OCI-LY3 (cell line): ENCODE data around the gene GSDME.

Experiments used
- H2AFZ ChIP-seq: fragments of 200-600, 300-600 bp; shearing (Covaris generic); 2 replicates; pipeline ENCODE4 v1.6.0; 2014; ENCODE audit warnings: antibody characterized with exemption, low read depth, low read length
- H3K27ac ChIP-seq: fragments of 200-600, 300-600 bp; sonication (generic); 2 replicates; pipeline ENCODE4 v1.5.1; 2014; ENCODE audit warnings: mild to moderate bottlenecking, low read length, moderate library complexity, mixed read lengths
- H3K27me3 ChIP-seq: fragments of 200-600, 300-600 bp; sonication (generic); 2 replicates; pipeline ENCODE4 v1.6.1; 2014; ENCODE audit warnings: low read depth, low read length, mixed read lengths
- H3K36me3 ChIP-seq: fragments of 200-600, 300-600 bp; sonication (generic); replicated peaks from 2 replicates; pipeline ENCODE3; 2014; ENCODE audit warnings: low read depth, low read length, mixed read lengths
- H3K4me1 ChIP-seq: fragments of 300-600, 200-600 bp; sonication (generic); 2 replicates; pipeline ENCODE4 v1.6.1; 2014; ENCODE audit warnings: low read length, mixed read lengths
- H3K4me2 ChIP-seq: fragments of 200-600, 300-600 bp; sonication (generic); 2 replicates; pipeline ENCODE4 v1.6.1; 2014; ENCODE audit warnings: low read length, mixed read lengths
- H3K4me3 ChIP-seq: fragments of 300-600, 200-600 bp; sonication (generic); 2 replicates; pipeline ENCODE4 v1.5.1; 2014; ENCODE audit warnings: antibody characterized with exemption, mild to moderate bottlenecking, low read length, moderate library complexity
- H3K79me2 ChIP-seq: fragments of 300-600, 200-600 bp; shearing (Covaris generic); 2 replicates; pipeline ENCODE4 v1.6.1; 2014; ENCODE audit warnings: mild to moderate bottlenecking, low read length, mixed read lengths
- H3K9ac ChIP-seq: fragments of 300-600, 200-600 bp; shearing (Covaris generic); 2 replicates; pipeline ENCODE4 v1.6.0; 2014; ENCODE audit warnings: mild to moderate bottlenecking, low read length, moderate library complexity
- H3K9me3 ChIP-seq: fragments of 200-600, 300-600 bp; shearing (Covaris generic); 2 replicates; pipeline ENCODE4 v1.6.1; 2014; ENCODE audit warnings: low read length, mixed read lengths; ENCODE audit not compliant: insufficient read depth
- H4K20me1 ChIP-seq: fragments of 200-600, 300-600 bp; sonication (generic); 2 replicates; pipeline ENCODE4 v1.6.1; 2016; ENCODE audit warnings: low read length, mixed read lengths; ENCODE audit not compliant: insufficient read depth
- EZH2phosphoT487 ChIP-seq: fragments of 200-600 bp; shearing (Covaris generic); IDR thresholded peaks from 2 replicates; pipeline ENCODE4 v1.6.1; 2018; ENCODE audit warnings: antibody characterized with exemption, mixed run types, low read depth
- TF ChIP-seq, protein P1 (sequence below): fragments of 200-600, 300-600 bp; sonication (generic); IDR thresholded peaks from 2 replicates; pipeline ENCODE4 v1.5.1; 2014; ENCODE audit warnings: antibody characterized with exemption, low read length, low read depth

The GSDME gene

DNA sequence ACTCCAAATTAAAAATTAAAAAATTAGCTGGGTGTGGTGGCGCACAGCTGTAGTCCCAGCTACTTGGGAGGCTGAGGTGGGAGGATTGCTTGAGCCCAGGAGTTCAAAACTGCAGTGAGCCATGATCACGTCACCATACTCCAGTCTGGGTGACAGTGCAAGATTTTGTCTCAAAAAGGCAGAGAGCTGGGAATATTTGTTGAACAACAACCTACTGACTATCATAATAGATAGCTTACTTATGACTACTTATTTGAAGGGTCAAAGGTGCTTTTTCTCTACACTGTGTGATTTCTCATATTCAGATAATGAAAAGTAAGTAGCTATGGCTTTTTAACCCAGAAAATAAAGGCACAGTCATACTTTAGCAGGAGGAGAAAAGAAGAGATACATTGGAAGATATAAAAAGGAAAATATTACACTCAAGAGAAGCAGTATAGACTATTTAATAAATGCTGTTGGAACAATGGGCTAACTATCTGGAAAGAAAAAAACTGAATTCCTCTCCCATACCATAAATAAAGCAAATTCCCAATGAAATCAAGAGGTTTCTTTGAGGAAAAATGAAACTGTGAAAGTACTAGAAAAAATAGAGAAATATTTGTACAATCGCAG, 6.7 kb downstream of the GSDME start:
- Histone ChIP-seq H4K20me1 (no peaks in the 10 kb centered on the region), H3K36me3 (no peaks in the 10 kb centered on the region), H3K27ac (no peak overlapping the region), H3K9me3 (no peaks in the 10 kb centered on the region), H3K79me2 (no peaks in the 10 kb centered on the region), H3K27me3 (no peaks in the 10 kb centered on the region), H2AFZ (no peak overlapping the region), H3K4me2 (no peak overlapping the region), H3K4me1 (peaks cover 6% of the 10 kb centered on the region), H3K9ac (no peak overlapping the region), H3K4me3 (no peak overlapping the region)
- no peak for TF ChIP-seq EZH2phosphoT487
- TF ChIP-seq, protein P1, sequence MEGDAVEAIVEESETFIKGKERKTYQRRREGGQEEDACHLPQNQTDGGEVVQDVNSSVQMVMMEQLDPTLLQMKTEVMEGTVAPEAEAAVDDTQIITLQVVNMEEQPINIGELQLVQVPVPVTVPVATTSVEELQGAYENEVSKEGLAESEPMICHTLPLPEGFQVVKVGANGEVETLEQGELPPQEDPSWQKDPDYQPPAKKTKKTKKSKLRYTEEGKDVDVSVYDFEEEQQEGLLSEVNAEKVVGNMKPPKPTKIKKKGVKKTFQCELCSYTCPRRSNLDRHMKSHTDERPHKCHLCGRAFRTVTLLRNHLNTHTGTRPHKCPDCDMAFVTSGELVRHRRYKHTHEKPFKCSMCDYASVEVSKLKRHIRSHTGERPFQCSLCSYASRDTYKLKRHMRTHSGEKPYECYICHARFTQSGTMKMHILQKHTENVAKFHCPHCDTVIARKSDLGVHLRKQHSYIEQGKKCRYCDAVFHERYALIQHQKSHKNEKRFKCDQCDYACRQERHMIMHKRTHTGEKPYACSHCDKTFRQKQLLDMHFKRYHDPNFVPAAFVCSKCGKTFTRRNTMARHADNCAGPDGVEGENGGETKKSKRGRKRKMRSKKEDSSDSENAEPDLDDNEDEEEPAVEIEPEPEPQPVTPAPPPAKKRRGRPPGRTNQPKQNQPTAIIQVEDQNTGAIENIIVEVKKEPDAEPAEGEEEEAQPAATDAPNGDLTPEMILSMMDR: no peak

DNA sequence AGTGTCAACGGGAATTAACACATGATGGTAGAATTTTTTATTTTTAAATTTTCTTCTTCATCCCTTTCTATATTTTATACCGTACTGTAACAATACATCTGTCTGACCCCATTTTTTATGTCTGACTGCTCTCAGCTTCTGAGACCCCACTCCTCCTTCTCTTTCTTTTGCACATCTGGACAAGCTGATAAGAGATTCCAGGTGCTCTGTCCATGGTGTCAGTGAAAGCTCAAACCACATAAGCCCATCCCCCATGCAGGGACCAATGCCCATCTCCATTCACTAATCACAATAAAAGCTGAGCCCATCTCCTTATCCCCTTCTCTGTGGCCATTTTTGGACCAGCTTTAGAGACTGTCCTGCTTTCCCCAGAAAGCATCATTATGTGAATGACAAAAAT, 8.7 kb downstream of the GSDME start:
- no peak overlapping the region for H3K4me2 ChIP-seq
- H4K20me1 ChIP-seq: no peaks in the 10 kb centered on the region
- H3K4me1 ChIP-seq: no peaks in the 10 kb centered on the region
- H3K27ac ChIP-seq: no peak overlapping the region
- no peaks in the 10 kb centered on the region for H3K36me3 ChIP-seq
- TF ChIP-seq EZH2phosphoT487: no peak
- TF ChIP-seq, protein P1: no peak
- H3K9ac ChIP-seq: no peak overlapping the region
- H2AFZ ChIP-seq: no peak overlapping the region
- no peaks in the 10 kb centered on the region for H3K9me3 ChIP-seq
- no peaks in the 10 kb centered on the region for H3K79me2 ChIP-seq
- H3K27me3 ChIP-seq: no peaks in the 10 kb centered on the region
- no peak overlapping the region for H3K4me3 ChIP-seq

DNA sequence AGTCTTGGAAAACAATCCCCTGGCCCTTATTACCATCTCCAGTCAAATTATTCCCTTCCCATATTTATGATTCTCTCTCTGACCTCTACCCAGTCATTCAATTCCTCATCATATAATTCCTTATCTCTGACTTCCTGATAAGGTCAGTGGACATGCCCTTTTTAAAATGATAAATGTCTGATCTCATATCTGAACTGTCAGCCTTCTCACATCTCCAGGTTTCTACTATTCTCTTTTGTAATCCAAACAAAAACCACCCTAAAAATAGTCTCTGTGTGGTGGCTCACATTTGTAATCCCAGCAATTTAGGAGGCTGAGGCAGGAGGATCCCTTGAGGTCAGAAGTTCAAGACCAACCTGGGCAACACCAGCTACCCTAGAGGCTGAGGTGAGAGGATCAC, 11.9 kb downstream of the GSDME start:
- H3K9ac ChIP-seq: no peak overlapping the region
- TF ChIP-seq, protein P1: no peak
- no peak for TF ChIP-seq EZH2phosphoT487
- no peaks in the 10 kb centered on the region for H3K36me3 ChIP-seq
- no peak overlapping the region for H3K4me3 ChIP-seq
- no peaks in the 10 kb centered on the region for H4K20me1 ChIP-seq
- H3K9me3 ChIP-seq: no peaks in the 10 kb centered on the region
- H3K27me3 ChIP-seq: no peaks in the 10 kb centered on the region
- no peak overlapping the region for H2AFZ ChIP-seq
- no peak overlapping the region for H3K27ac ChIP-seq
- no peak overlapping the region for H3K4me2 ChIP-seq
- no peaks in the 10 kb centered on the region for H3K4me1 ChIP-seq
- no peaks in the 10 kb centered on the region for H3K79me2 ChIP-seq

DNA sequence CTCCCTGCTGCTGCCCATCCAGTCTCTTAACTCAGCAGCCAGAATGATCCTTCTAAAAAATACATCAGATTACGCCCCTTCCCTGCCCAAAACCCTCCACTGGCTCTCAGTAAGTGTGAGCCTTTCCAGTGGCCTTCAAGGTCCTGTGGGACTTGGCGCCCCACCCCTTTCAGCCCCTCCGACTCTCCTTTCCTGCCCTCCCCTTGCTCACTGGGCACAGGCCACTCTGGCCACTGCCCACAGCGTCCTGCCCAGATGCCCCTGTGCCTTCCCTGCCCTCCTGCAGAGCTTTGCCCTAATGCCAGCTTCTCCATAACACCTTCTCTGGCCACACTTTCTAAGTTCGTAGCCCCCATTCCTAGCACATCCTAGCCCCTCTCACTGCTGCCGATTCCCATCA, 13.8 kb downstream of the GSDME start:
- no peak overlapping the region for H2AFZ ChIP-seq
- H3K36me3 ChIP-seq: no peaks in the 10 kb centered on the region
- TF ChIP-seq, protein P1: no peak
- no peak for TF ChIP-seq EZH2phosphoT487
- H3K27me3 ChIP-seq: no peaks in the 10 kb centered on the region
- no peaks in the 10 kb centered on the region for H4K20me1 ChIP-seq
- H3K4me3 ChIP-seq: no peak overlapping the region
- H3K9ac ChIP-seq: no peak overlapping the region
- H3K27ac ChIP-seq: no peak overlapping the region
- no peak overlapping the region for H3K4me2 ChIP-seq
- H3K79me2 ChIP-seq: no peaks in the 10 kb centered on the region
- no peaks in the 10 kb centered on the region for H3K4me1 ChIP-seq
- H3K9me3 ChIP-seq: no peaks in the 10 kb centered on the region
